NCI-H2227 (cell line): ENCODE measurements around the gene ATP4A.

Experiments used
- DNase-seq: peaks from one replicate; lab custom pipeline; 2025; ENCODE audit not compliant: unreplicated experiment; lab: John Stamatoyannopoulos, UW

The ATP4A gene

DNA sequence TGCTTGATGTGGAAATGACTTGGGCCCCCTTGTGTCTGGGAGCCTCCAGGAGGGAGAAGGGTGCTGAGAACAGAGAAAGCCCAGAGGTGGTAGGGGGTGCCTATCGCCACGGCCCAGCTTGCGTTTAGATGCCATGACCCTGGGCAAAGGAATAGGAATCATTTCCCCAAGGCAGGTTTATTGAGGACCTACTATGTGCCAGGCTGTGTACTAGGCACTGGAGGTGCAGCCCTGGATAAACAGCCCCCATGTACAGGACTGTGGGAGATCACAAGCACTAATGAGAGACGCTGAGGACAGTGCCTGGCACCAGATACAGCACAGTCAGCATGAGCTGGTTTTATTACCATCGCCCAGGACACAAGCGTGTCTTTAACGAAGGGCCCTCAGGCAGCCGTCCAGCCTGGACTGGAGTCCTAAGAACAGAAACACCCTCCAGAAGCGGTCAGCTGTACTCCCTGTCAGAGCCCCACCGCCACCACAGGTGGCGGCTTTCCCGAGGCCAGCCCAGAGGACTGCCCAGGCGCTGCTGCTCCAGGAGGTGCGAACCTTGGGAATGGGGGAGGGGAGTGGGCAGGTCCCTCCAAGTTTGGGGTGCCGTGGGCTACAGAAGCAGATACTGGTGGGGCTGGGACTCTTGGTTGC is 13.5 kb downstream of the ATP4A start:
- DNase-seq: no peak

DNA sequence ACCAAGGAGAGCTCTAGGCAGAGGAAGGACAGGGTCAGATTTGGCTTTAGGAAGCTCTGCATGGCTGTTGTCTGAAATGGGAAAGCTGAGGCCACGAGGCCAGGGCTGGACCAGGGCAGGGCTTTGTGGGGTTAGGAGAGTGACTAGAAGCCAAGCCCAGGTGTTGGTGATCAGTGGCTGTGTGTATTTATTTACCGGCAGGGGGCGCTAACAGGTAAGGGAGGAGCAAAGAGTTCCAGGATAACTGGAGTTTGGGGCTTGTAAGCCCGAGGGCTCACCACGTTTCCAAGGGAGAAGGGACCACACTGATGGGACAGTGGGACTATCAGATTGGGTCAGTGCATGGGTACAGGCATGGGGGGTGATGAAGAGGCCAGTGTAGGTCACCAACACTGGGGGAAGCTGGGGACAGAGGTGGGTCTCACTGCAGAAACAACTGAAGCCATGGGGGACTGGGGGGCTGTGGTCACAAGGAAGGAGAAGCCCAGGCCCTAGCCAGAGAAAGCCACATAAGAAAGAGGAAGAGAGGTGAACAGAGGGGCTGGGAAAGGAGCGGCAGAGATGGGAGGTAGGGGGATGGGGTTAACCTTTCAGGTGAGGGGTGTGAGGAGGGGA is 14.2 kb downstream of the ATP4A start:
- DNase-seq: peak; percentile 98

DNA sequence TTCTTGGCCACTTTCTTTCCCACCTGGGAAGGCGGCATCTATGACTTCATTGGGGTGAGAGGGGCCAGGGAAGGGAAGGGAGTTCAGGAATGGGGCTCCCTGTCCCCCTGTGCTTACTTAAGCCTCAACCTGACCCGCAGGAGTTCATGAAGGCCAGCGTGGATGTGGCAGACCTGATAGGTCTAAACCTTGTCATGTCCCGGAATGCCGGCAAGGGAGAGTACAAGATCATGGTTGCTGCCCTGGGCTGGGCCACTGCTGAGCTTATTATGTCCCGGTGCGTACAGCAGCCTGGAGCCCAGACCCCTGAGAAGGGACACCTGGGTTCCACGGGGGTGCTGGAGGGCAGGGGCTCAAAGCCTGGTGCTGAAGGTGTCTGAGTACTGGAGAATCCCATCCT is 16.9 kb downstream of the ATP4A start:
- DNase-seq: no peak

DNA sequence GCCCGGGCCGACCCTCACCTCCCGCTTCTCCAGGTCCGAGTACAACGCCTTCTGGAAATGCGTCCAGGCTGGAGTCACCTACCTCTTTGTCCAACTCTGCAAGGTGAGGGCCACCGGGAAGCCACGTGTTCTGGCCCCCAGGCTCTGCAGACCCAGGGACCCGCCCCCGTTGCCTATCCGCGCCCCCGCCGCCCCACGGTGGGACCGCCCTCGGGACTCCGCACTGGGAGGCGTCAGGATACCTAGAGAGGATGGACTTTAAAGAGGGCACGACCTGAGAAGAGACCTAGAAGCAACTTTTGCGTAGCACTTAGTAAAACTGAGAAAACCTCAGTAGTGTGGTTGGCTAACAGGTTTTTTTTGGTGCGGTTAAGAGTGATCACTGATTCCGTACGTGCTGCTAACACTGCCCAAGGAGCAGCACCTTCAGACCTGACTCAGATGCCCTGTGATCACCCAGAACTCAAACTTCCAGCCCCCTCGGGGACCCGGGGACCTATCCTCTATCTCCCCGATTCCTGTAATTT is 17.5 kb downstream of the ATP4A start:
- peak; percentile 89 for DNase-seq

DNA sequence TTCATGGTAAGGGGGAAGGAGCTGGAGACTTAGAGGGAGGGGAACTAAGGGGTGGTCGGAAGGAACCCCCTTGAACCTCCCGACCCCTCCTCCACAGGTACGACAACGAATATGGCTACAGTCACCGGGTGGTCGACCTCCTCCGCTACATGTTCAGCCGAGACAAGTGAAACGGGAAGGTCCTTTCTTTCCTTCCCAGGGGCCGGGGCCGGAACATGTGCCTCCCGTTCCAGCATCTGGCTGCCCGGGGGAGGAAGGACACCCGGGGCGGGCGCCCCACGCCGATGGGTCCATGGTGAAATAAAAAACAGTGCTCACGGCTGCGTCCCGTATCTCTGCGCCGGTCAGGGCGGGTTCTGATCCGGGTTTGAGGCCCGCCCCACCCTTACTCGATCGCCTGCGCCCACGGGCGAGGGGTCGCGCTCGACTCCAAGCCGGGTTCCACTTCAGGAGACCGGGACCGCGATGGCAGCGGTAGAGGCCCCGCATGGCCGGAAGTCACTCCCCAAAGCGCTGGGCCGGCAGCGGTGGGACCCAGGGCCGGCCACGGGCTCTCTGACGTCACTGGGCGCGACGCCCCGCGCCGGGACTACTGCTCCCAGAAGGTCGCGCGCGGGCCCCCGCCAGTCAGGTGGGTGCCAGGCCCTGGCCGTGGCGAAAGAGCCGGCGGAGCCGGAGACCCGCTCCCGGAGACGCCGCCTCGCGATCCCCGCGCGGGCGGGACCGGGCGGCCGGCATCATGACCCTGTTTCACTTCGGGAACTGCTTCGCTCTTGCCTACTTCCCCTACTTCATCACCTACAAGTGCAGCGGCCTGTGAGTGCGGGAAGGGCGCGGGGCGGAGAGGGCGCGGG is 18.2 kb downstream of the ATP4A start, which contains the start of gene TMEM147:
TMEM147 (plus strand) TSS at position 626 of the 854 bp plus-strand sequence; CDS start at position 740, 114 bp downstream.
- peak; percentile 100 for DNase-seq

GRCh38 chr19:35544110-35544802 is 19.2 kb downstream of the ATP4A start:
- DNase-seq: no peak

DNA sequence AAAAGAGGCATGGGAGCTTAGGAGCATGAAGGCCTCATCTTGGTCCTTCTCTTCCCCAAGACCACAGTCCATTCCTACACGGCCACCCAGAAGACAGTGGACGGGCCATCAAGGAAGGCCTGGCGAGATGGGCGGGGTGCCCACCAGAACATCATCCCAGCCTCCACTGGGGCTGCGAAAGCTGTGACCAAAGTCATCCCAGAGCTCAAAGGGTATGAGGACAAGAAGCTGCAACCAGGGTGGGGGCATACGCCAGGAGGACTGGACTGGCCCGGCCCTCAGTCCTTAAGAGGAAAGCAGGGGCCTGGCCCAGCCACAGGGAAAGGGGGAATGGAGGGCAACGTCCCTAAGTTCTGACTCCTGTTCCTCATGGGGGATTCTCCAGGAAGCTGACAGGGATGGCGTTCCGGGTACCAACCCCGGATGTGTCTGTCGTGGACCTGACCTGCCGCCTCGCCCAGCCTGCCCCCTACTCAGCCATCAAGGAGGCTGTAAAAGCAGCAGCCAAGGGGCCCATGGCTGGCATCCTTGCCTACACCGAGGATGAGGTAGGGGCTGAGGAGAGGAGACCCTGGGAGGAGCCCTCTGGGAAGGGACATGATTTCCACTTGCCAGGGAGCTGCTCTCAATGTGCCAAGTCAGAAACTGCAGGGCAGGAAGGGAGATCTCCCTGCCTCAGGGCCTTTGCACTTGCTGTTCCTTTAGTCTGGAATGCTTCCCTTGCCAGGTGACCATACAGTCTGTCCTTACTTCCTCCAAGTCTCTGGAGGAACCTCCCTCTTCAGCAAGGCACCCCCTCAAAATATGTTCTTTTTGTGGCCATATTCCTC is 20.0 kb downstream of the ATP4A start:
- no peak for DNase-seq

GRCh38 chr19:35542209-35542608 is 21.2 kb downstream of the ATP4A start:
- DNase-seq: no peak

GRCh38 chr19:35540356-35540927 is 23.0 kb downstream of the ATP4A start:
- no peak for DNase-seq

DNA sequence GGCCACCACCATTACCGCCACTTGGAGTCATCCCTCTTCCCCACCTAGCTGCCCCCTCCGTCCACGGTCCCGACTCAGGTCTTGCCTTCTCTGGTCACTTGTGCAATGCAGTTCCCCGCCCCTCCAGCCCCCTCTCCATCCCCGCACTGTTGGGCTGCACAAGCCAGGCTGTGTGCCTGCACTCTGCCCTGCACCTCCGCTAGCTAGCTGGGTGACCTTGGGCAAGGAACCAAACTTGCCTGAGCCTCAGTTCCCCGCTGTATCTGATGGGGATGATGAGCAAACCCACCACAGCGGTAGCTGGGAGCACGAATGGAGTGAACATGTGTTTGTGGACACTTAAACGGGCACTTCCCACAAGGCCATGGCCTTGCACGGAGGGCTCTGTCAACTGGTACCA is 23.6 kb downstream of the ATP4A start:
- no peak for DNase-seq

DNA sequence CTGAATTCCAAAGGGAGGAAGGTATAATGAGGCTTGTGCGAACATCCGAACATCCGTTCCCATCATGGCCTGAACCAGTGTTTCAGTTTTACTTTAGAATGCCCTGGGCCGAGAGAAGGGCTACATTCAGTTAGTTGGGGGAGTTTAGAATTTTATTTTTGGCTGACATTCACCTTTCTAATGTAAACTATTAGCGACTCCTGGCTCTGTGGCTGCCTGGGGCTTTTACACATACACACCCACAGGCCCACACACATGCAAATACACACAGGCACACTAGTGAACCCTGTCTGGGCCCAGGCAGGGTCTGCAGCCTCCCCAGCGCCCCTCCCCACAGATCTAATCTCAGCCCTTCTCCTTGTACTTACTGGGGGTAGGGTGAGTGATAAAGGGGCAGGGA is 24.1 kb downstream of the ATP4A start:
- no peak for DNase-seq

- DNase-seq: no peak
These were observed 28.5 kb downstream of the ATP4A start for GRCh38 chr19:35534803-35535480.

DNA sequence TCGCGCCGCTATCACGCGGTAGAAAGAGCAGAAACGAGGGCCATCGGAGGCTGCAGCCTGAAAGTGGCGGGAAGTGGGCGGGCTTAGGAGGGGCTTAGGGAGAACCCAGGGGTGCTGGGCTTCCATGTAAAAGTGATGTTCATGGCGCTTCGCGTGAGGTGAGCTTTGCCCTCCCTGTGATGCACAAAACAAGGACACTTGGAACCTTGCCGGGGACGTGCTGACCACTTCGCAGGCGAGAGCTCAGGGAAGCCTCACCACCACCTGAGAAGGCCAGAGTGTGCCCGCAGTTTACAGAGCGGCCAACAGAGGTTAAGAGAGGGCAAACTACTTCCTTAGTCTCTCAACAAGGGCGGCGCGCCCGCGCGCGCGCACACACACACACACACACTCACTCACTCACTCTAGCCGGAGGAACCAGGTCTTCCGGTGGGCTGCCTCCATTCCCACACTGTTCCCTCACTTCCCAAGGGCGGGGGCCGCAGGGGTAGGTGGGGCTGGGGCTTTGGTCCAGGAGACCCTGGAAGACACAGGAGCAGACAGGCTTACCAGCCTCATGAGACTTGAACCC is 29.6 kb downstream of the ATP4A start:
- DNase-seq: no peak

DNA sequence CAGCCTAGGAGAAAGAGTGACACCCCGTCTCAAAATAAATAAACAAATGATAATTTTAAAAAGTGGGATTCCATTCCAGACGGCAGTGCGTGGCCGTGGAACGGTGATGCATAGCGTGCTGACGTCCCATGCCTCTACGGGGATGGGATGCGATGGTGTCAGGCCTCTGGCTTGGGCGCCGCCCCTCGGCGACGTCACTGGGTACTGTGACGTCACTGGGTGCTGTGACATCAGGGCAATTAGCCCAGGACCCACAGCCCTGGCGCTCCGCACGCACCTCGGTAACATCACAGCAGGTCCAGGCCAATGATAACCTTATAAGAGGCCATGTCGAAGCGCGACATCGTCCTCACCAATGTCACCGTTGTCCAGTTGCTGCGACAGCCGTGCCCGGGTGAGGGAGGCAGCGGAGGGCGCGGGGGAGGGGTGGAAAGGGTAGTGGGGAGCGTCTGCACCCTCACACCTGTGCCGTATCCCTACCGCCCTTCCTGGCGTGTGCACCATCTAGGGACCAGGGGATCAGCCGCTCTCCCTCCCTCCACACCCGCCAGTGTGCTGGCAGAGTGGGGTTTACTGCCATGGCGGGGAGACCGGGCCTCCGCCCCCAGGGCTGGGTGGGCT is 30.1 kb downstream of the ATP4A start, which contains the start of gene GAPDHS:
GAPDHS (plus strand) TSS at position 256 of the 621 bp plus-strand sequence; CDS start at position 328, 72 bp downstream.
- no peak for DNase-seq

GRCh38 chr19:35531291-35531690 is 32.2 kb downstream of the ATP4A start:
- DNase-seq: no peak

DNA sequence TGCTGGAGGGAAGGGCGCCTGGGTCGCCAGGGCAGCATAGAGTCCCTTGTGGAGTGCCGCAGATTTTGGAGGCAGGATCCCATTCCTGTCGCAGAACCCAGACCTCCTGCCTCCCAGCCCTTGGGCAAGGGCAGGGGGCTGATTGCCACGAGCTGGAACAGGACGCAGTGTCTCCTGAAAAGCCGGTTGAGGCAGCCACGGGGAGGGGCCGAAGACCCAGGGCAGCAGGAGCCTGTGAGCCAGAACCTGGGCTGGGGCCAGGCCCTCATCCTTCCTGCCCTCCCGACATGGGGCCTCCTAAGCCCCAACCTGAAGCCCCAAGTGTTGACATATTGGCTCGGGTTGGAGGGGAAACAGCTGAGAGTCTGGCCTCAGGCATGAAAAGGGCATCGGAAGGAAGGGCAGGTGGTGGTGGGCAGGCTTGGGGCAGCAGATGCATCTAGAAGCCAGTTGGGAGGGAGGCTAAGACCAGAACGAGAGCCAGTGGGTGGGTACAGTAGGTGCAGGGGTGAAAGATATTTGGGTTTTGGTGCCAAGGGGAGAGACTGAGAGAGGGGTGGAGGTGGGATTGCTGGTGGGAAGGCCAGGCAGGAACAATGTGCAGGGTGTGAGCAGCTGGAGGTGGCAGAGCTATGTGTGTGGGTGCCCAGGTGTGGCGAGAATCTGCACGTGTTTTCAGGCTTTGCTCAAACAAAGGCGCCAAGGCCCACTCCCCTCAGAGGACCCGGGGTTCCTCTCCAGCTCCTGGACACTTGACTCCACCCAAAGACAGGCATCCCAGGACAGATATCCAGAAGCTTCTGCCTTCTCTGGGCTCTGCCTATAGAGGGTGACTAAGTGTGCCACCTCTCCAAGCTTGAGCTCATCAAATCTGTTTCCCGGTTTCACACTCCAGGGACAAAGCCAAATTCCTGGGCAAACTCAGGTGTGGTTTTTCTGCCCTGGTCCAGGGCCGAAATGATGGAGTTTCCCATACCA is 33.9 kb downstream of the ATP4A start:
- no peak for DNase-seq
